Heart left ventricle (tissue), 16 donors: ENCODE data around the gene GAP43. TPM values are rescaled to one million over a fixed set of nuclear protein-coding genes. Genes with fewer than 3 reads are reported as not detected.

ENCODE experiments used
- ATAC-seq, 4 donors: fragments of 200-7000 bp; cut with Tn5 transposase; one replicate each; pipeline ENCODE4 v1.9.1; 2020 to 2022; ENCODE audit warnings: moderate library complexity in 4 of 4, mild to moderate bottlenecking in 3 of 4, moderate number of reproducible peaks in 1 of 4
- DNase-seq, 5 donors: peaks; one replicate each; pipeline ENCODE4 v3.0.0-alpha.2; 2020
- H3K27ac ChIP-seq, 12 donors: fragments of 200-600 bp; sonication (generic) in 4 of 12; one replicate each; pipeline versions ENCODE4 v1.5.0 to v1.8.0; 2016 to 2022; ENCODE audit warnings: mild to moderate bottlenecking in 2 of 12
- H3K27me3 ChIP-seq, 9 donors: fragments of 200-600 bp; sonication (generic) in 2 of 9; one replicate each; pipeline versions ENCODE4 v1.5.1 to v1.8.0; 2016 to 2022; ENCODE audit warnings: mild to moderate bottlenecking in 3 of 9
- H3K36me3 ChIP-seq, 9 donors: fragments of 200-600 bp; sonication (generic) in 2 of 9; one replicate each; pipeline versions ENCODE4 v1.5.0 to v1.8.0; 2018 to 2022; ENCODE audit warnings: mild to moderate bottlenecking in 2 of 9
- H3K4me1 ChIP-seq, 12 donors: fragments of 200-600 bp; sonication (generic) in 4 of 12; one replicate each; pipeline versions ENCODE4 v1.5.0 to v1.8.0; 2016 to 2022; ENCODE audit warnings: mild to moderate bottlenecking in 3 of 12
- H3K4me3 ChIP-seq, 12 donors: fragments of 200-600 bp; sonication (generic) in 4 of 12; one replicate each; pipeline versions ENCODE4 v1.5.0 to v1.8.0; 2017 to 2022; ENCODE audit warnings: mild to moderate bottlenecking in 9 of 12, moderate library complexity in 4 of 12
- H3K9me3 ChIP-seq, 12 donors: fragments of 200-600 bp; sonication (generic) in 4 of 12; one replicate each; pipeline versions ENCODE4 v1.5.0 to v1.8.0; 2016 to 2022; ENCODE audit warnings: mild to moderate bottlenecking in 1 of 12
- CTCF ChIP-seq, 12 donors: fragments of 200-600 bp; sonication (generic) in 4 of 12; IDR thresholded peaks; one replicate each; pipeline versions ENCODE4 v1.5.0 to v1.8.0; 2018 to 2022; ENCODE audit warnings: antibody characterized with exemption in 12 of 12, mild to moderate bottlenecking in 5 of 12
- POLR2A ChIP-seq, 2 donors: fragments of 450-650 bp; IDR thresholded peaks; one replicate each; pipeline ENCODE4 v1.6.1; 2017; ENCODE audit warnings: antibody characterized with exemption in 2 of 2, mild to moderate bottlenecking in 2 of 2, moderate library complexity in 2 of 2
- WGBS, 4 donors: extraction: QIAGEN DNeasy Blood & Tissue Kit in 2 of 4; methylation state at CpG; one replicate each; pipeline versions ENCODE4 v1.1.5 to v1.1.7; 2013 to 2018; 5-methylcytosine and 5-hydroxymethylcytosine counted together
- intact Hi-C, 10 donors: fragments of 100-400 bp; cut with DNase I; formaldehyde crosslinking; loops; one replicate each; pipeline versions ENCODE4 v1.11.1 to v1.14.2; 2022
- polyA plus RNA-seq, 2 donors: library from polyadenylated mRNA; stranded (reverse); fragments of 200-250 nt; gene quantifications; one replicate each; pipeline ENCODE4 v1.2.3, GENCODE V29; 2013
- total RNA-seq, 9 donors: library from RNA; depleted of rRNA in 2 of 9; stranded (reverse); fragments of >200 nt in 2 of 9; fragmentation: NEBNext Ultra II Directional in 3 of 9; extraction: Animal tissue kit (Norgen Biotek cat#: 25700) in 3 of 9; gene quantifications; one replicate each; pipeline versions ENCODE4 v1.1.0 to v1.2.4, GENCODE V29; 2016 to 2023
- donor health status: ischemic (EF 13 %, LVEDD 7.1; RV severe dilation, severe dysfunction).
- donor health status: healthy with polysubstance abuse.
- donor health status: DM: no; HTN: yes; CAD: no.
- donor health status: DM: no; HTN: no; CAD: no.
- donor health status: ischemic (EF 25% LVEDD 6.9; RV normal size, moderate dysfunction).
- donor health status: ischemic (EF 25% LVEDD 5.7; RV mildly dilated, moderate dysfunction).
- donor health status: healthy.
- donor health status: DM: yes; HTN: yes; CAD: no.
- donor health status: ischemic (EF 35%, LVEDD 5.7; RV mildly dilated, moderate dysfunction).
- donor health status: nonischemic (EF 11% LVEDD 7.7; RV severe dilation, severe dysfunction).
- donor health status: DM: yes; HTN: yes; CAD: no.
- donor health status: PGD.
- donor health status: ischemic (EF 29% LVEDD 5.4; RV normal size, mild dysfunction).
- donor health status: nonischemic (EF 23%, LVEDD 6.1; RV moderate dilation, normal function).

The GAP43 gene
- total and polyA plus RNA-seq, 11 donors, result 0.11 to 4.7 (median 1.2) TPM; not detected in 1

DNA sequence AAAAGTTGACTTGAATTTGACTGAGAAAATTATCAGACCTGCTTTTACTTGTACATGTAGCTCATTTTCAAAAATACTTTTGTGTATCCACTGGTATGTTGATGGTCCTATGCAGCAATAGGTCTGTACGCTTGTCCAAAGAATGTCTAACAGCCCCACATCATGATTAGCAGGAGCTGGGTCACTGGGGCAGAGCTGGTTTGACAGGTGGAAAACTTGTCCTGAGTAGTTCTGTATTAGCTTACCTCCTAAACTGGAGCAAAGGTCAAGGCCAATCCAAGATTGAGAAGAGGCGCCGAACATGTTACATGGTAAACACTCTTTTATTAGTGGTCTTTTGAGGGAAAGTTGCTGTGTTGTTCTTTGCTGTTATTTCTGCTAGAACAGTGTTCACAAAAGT, 50.6 kb downstream of the GAP43 start:
- ATAC-seq (no peak), DNase-seq (no peak)
- Histone ChIP-seq H3K4me1 (peaks cover 0 to 13% (median 0%) of the 10 kb centered on the region in 12 donors), H3K9me3 (no peaks in the 10 kb centered on the region), H3K27me3 (no peaks in the 10 kb centered on the region), H3K36me3 (no peaks in the 10 kb centered on the region), H3K27ac (no peak overlapping the region), H3K4me3 (no peak overlapping the region)
- intact Hi-C loops, result no loop called here
- 90 to 100% (median 91%) methylated on average over 3 of the region's 3 CpGs for WGBS, 4 donors
- TF ChIP-seq POLR2A (IDR thresholded peaks at IDR 0.05), result no peak
- no peak for TF ChIP-seq CTCF (IDR thresholded peaks at IDR 0.05)

GRCh38 chr3:115676336-115676735, 53.0 kb downstream of the GAP43 start:
- no peaks in the 10 kb centered on the region for H3K9me3 ChIP-seq
- H3K36me3 ChIP-seq, result no peaks in the 10 kb centered on the region
- TF ChIP-seq POLR2A (IDR thresholded peaks at IDR 0.05) (no peak), CTCF (IDR thresholded peaks at IDR 0.05) (no peak)
- no peak overlapping the region for H3K4me3 ChIP-seq
- H3K27me3 ChIP-seq, result no peaks in the 10 kb centered on the region
- no peak for ATAC-seq
- intact Hi-C loops, result no loop called here
- DNase-seq, result peak in 1 of 5 donors; percentile 30
- WGBS, 4 donors, result 92 to 93% (median 92%) methylated on average over 9 of the region's 9 CpGs
- H3K4me1 ChIP-seq, result peaks cover 0 to 8% (median 0%) of the 10 kb centered on the region in 12 donors
- no peak overlapping the region for H3K27ac ChIP-seq

- peaks cover 0 to 6% (median 0%) of the 10 kb centered on the region in 12 donors for H3K4me1 ChIP-seq
- no peak for DNase-seq
- intact Hi-C loops, result no loop called here
- H3K4me3 ChIP-seq, result no peak overlapping the region
- no peaks in the 10 kb centered on the region for H3K9me3 ChIP-seq
- no peak for ATAC-seq
- 65 to 79% (median 74%) methylated on average over 2 of the region's 2 CpGs for WGBS, 4 donors
- no peak overlapping the region for H3K27ac ChIP-seq
- TF ChIP-seq POLR2A (IDR thresholded peaks at IDR 0.05) (no peak), CTCF (IDR thresholded peaks at IDR 0.05) (no peak)
- no peaks in the 10 kb centered on the region for H3K27me3 ChIP-seq
- no peaks in the 10 kb centered on the region for H3K36me3 ChIP-seq
Observed at GRCh38 chr3:115680803-115681345, 57.6 kb downstream of the GAP43 start.

DNA sequence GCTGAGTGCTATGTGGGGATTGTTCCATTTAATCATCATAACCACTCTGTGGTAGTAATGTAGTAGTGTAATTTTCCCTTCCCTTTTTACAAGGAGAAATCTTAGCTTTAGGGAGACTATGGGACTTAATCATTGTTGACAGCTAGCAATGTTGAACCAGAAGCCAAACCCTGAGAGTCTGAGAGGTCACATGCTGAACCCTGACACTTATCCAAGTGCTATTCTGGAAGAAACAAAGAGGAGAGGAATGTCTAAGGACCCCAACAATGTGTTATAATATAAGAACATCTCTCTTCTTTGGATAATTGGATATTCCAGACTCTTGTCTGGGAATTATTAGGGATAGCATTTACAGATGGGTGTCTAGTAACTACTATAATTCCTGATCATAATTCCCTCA, 58.4 kb downstream of the GAP43 start:
- TF ChIP-seq CTCF (IDR thresholded peaks at IDR 0.05) (no peak), POLR2A (IDR thresholded peaks at IDR 0.05) (no peak)

More for the DNA sequence above, 58.4 kb downstream of the GAP43 start:
- H3K27ac ChIP-seq, result no peak overlapping the region
- no peaks in the 10 kb centered on the region for H3K36me3 ChIP-seq
- intact Hi-C loops, result no loop called here
- ATAC-seq (no peak), DNase-seq (no peak)
- no peak overlapping the region for H3K4me3 ChIP-seq
- peaks cover 0 to 6% (median 0%) of the 10 kb centered on the region in 12 donors for H3K4me1 ChIP-seq
- no peaks in the 10 kb centered on the region for H3K27me3 ChIP-seq
- H3K9me3 ChIP-seq, result no peaks in the 10 kb centered on the region
